GM23248 (cell line): ENCODE measurements around the gene MVB12B. TPM values are rescaled to one million over a fixed set of nuclear protein-coding genes. Genes with fewer than 3 reads are reported as not detected.

ENCODE experiments used
- DNase-seq: peaks from one replicate; pipeline ENCODE4 v3.0.0-alpha.2; 2015
- H2AFZ ChIP-seq: fragments of 200-600 bp; sonication (generic); 2 replicates; pipeline ENCODE4 v1.6.1; 2016; ENCODE audit warnings: antibody characterized with exemption
- H3F3A ChIP-seq: fragments of 200-600 bp; sonication (generic); 2 replicates; pipeline ENCODE4 v1.6.1; 2016; ENCODE audit warnings: mild to moderate bottlenecking, antibody characterized with exemption, mixed run types; ENCODE audit not compliant: insufficient read depth
- H3K27ac ChIP-seq: fragments of 200-600 bp; sonication (generic); 2 replicates; pipeline ENCODE4 v1.5.1; 2016; ENCODE audit warnings: mild to moderate bottlenecking
- H3K27me3 ChIP-seq: fragments of 200-600 bp; sonication (generic); replicated peaks from 2 replicates; pipeline ENCODE4 v1.6.1; 2016; ENCODE audit warnings: mild to moderate bottlenecking; ENCODE audit not compliant: insufficient read depth
- H3K36me3 ChIP-seq: fragments of 200-600 bp; sonication (generic); 2 replicates; pipeline ENCODE4 v1.6.1; 2016; ENCODE audit warnings: low read depth, mild to moderate bottlenecking
- H3K4me1 ChIP-seq: fragments of 200-600 bp; sonication (generic); 2 replicates; pipeline ENCODE4 v1.6.1; 2016; ENCODE audit warnings: mild to moderate bottlenecking; ENCODE audit not compliant: insufficient read depth
- H3K4me2 ChIP-seq: fragments of 200-600 bp; sonication (generic); one replicate; pipeline ENCODE4 v1.6.1; 2016; ENCODE audit warnings: mild to moderate bottlenecking; ENCODE audit not compliant: unreplicated experiment
- H3K4me3 ChIP-seq: fragments of 200-600 bp; sonication (generic); 2 replicates; pipeline ENCODE4 v1.5.1; 2016; ENCODE audit warnings: mild to moderate bottlenecking
- H3K79me2 ChIP-seq: fragments of 200-600 bp; sonication (generic); 2 replicates; pipeline ENCODE4 v1.6.1; 2016; ENCODE audit warnings: mild to moderate bottlenecking; ENCODE audit not compliant: insufficient read depth
- H3K9ac ChIP-seq: fragments of 200-600 bp; sonication (generic); 2 replicates; pipeline ENCODE4 v1.6.1; 2016; ENCODE audit warnings: mild to moderate bottlenecking
- H3K9me2 ChIP-seq: fragments of 200-600 bp; sonication (generic); 2 replicates; pipeline ENCODE4 v1.6.1; 2016; ENCODE audit warnings: mixed run types, mild to moderate bottlenecking, moderate library complexity; ENCODE audit not compliant: insufficient read depth
- H3K9me3 ChIP-seq: fragments of 200-600 bp; sonication (generic); one replicate; pipeline ENCODE4 v1.6.1; 2017; ENCODE audit warnings: low read depth
- H4K20me1 ChIP-seq: fragments of 200-600 bp; sonication (generic); 2 replicates; pipeline ENCODE4 v1.6.0; 2016; ENCODE audit not compliant: insufficient read depth
- EZH2 ChIP-seq: fragments of 200-600 bp; sonication (generic); IDR thresholded peaks from 2 replicates; pipeline ENCODE4 v1.6.1; 2018; ENCODE audit warnings: antibody characterized with exemption, mild to moderate bottlenecking; ENCODE audit not compliant: insufficient read depth, poor library complexity, severe bottlenecking
- EZH2phosphoT487 ChIP-seq: fragments of 200-600 bp; sonication (generic); IDR thresholded peaks from 2 replicates; pipeline ENCODE4 v1.6.1; 2018; ENCODE audit warnings: antibody characterized with exemption, moderate library complexity, mild to moderate bottlenecking, low read depth; ENCODE audit not compliant: insufficient read depth
- WGBS, 2 experiments: methylation state at CpG; one replicate each; pipeline ENCODE4 v1.1.6; 2015 to 2017; ENCODE audit warnings: low lambda C conversion rate in 2 of 2, low coverage in 1 of 2; ENCODE audit errors: missing lambda C conversion rate in 2 of 2; 5-methylcytosine and 5-hydroxymethylcytosine counted together
- in situ Hi-C: fragments of 300-500 bp; cut with MboI; formaldehyde crosslinking; loops from 2 replicates; pipeline ENCODE4 v1.15.0; 2020
- polyA plus RNA-seq: library from polyadenylated mRNA; unstranded; fragments of >200 nt; fragmentation: Nextera tagmentation; extraction: Ambion mirVana; gene quantifications from 2 replicates; pipeline ENCODE4 v1.2.1, GENCODE V29; 2016
- total RNA-seq: library from RNA; depleted of rRNA; stranded (reverse); fragments of >200 nt; shearing (Covaris generic); gene quantifications from 2 replicates; pipeline ENCODE4 v1.2.3, GENCODE V29; 2014

The MVB12B gene
- total and polyA plus RNA-seq, 2 experiments from 2014 or later: 2.4 to 5.5 TPM

DNA sequence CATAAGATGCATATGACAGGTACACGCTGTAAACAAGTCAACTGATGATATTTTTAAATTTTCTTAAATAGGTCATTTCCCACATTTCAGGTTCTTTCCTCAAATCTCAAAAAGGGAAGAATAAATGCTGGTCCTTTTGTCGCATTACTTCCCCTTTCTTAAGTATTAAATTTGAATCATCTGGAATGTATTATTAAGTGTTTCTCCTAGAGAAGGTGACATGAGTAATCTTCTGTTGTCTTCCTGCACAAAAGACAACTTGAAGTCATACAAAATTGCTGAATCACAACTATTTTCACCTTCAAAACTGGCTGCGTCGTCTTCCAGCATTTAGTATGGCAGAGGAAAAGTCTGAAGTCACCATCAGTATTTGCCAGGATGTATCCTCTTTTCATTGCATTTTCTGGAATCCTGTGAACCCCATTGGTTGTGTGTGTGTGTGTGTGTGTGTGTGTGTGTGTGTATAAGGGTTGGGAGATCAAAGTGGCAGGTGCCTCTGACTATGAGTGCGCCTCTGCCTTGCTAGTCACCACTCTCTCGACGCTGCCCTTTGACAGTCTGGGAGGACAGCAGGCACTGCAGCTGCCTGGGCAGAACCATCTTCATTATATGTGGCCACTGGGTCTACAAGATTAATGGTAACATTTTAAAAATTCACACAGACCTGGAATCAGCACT is 86.9 kb downstream of the MVB12B start:
- Histone ChIP-seq H3K9ac (no peak overlapping the region), H2AFZ (no peak overlapping the region), H3F3A (peaks cover 32% of the 10 kb centered on the region), H3K4me1 (peaks cover 17% of the 10 kb centered on the region), H4K20me1 (no peaks in the 10 kb centered on the region), H3K36me3 (no peaks in the 10 kb centered on the region), H3K27me3 (no peaks in the 10 kb centered on the region), H3K9me2 (no peaks in the 10 kb centered on the region), H3K4me2 (no peak overlapping the region), H3K4me3 (no peak overlapping the region), H3K79me2 (no peaks in the 10 kb centered on the region), H3K27ac (no peak overlapping the region), H3K9me3 (no peaks in the 10 kb centered on the region)
- 82 to 84% methylated on average over 7 of the region's 7 CpGs for WGBS, 2 experiments
- in situ Hi-C loops: no loop called here
- no peak for DNase-seq
- TF ChIP-seq EZH2phosphoT487 (no peak), EZH2 (no peak)

DNA sequence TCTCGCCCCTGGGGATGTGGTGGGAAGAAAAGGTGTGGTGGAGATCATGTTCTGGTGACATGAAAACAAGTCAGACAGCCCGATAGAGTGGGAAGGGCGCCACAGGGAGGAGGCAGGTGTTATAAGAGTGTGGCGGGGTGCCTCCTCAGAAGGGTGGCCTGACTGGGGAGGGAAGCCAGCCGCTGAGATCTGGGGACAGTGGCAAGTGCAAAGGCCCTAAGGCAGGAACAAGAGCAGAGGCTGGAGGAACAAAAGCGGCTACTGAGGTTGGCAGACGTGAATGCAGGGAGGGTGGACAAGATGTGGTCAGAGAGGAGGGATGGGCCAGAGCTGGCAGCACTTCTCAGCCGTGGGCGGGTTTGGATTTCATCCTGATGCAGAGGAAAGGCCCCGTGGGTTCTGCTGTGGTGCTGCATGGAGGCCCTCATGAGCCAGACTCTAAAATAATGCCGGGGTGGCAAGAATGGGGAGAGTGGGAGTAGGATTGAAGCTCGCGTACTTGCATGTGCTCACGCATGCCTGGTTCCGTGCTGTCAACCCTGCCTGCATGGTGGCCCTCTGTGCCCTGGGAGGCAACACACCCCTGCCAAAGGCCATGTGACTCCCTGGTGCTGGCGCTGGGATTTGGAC is 89.2 kb downstream of the MVB12B start:
- DNase-seq: no peak
- in situ Hi-C loops: no loop called here
- no peak overlapping the region for H3K4me3 ChIP-seq
- TF ChIP-seq EZH2phosphoT487 (no peak), EZH2 (no peak)
- H2AFZ ChIP-seq: no peak overlapping the region
- H3K4me2 ChIP-seq: no peak overlapping the region
- H3K27me3 ChIP-seq: no peaks in the 10 kb centered on the region
- no peaks in the 10 kb centered on the region for H3K79me2 ChIP-seq
- no peaks in the 10 kb centered on the region for H3K9me3 ChIP-seq
- H3K9me2 ChIP-seq: no peaks in the 10 kb centered on the region
- peaks cover 24% of the 10 kb centered on the region for H3F3A ChIP-seq
- no peak overlapping the region for H3K9ac ChIP-seq
- H3K36me3 ChIP-seq: no peaks in the 10 kb centered on the region
- 84 to 87% methylated on average over 16 of the region's 16 CpGs for WGBS, 2 experiments
- peaks cover 21% of the 10 kb centered on the region for H3K4me1 ChIP-seq
- H4K20me1 ChIP-seq: no peaks in the 10 kb centered on the region
- no peak overlapping the region for H3K27ac ChIP-seq

DNA sequence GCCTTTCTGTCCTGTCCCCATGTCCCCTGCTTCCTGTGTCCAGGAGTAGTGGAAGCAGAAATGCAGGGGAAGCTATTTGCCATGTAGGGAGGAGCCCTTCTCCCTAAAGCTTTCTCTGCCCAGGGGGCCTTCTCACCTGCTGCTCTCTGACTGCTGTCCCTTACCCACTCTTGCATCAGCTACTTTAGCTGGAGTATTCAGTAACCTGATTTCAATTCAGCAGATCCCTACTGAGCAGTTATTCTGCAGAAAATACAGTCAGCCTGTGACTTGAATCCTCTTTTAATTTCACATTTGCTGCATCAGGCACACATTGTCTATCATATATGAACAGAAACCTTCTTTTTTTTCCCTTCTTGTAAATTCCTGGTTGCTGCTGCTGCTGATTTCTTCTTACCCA is 90.4 kb downstream of the MVB12B start:
- H3K4me1 ChIP-seq: peaks cover 12% of the 10 kb centered on the region
- H4K20me1 ChIP-seq: no peaks in the 10 kb centered on the region
- peaks cover 12% of the 10 kb centered on the region; the same call in 1 of the 2 replicates for H3F3A ChIP-seq
- H3K79me2 ChIP-seq: no peaks in the 10 kb centered on the region
- H3K36me3 ChIP-seq: no peaks in the 10 kb centered on the region
- no peaks in the 10 kb centered on the region for H3K9me2 ChIP-seq
- TF ChIP-seq EZH2phosphoT487: no peak
- TF ChIP-seq EZH2: no peak
- H3K9ac ChIP-seq: no peak overlapping the region
- no peak overlapping the region for H2AFZ ChIP-seq
- no peaks in the 10 kb centered on the region for H3K27me3 ChIP-seq
- in situ Hi-C loops: no loop called here
- H3K9me3 ChIP-seq: no peaks in the 10 kb centered on the region
- H3K4me3 ChIP-seq: no peak overlapping the region
- H3K4me2 ChIP-seq: no peak overlapping the region
- DNase-seq: no peak
- H3K27ac ChIP-seq: no peak overlapping the region

DNA sequence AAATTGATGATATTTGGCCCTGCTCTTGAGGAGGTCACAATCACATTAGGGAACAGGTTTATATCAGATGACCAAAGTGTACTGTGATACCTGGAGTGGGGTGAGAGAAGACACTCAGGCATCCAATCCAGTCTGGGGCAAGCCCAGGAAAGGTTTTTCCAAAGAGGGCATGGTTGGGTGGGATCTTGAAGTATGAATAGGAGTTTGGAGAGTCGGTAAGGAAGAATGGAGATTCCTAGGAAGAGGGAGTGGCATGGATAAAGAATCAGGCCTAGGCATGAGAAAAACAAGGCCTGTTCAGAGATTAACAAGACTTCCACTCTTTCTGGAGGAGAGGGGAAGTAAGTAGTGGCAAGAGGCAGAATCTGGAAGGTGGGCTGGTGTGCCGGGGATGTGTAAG is 91.1 kb downstream of the MVB12B start:
- in situ Hi-C loops: no loop called here

More for the DNA sequence above, 91.1 kb downstream of the MVB12B start:
- no peak overlapping the region for H3K4me3 ChIP-seq
- 98% methylated on average over 2 of the region's 2 CpGs for WGBS, 2 experiments
- no peak overlapping the region for H3K9ac ChIP-seq
- H3K9me2 ChIP-seq: no peaks in the 10 kb centered on the region
- TF ChIP-seq EZH2phosphoT487 (no peak), EZH2 (no peak)
- no peaks in the 10 kb centered on the region for H3K27me3 ChIP-seq
- DNase-seq: no peak
- no peaks in the 10 kb centered on the region for H3K9me3 ChIP-seq
- no peaks in the 10 kb centered on the region for H4K20me1 ChIP-seq
- H3K36me3 ChIP-seq: no peaks in the 10 kb centered on the region
- peaks cover 6% of the 10 kb centered on the region; the same call in 1 of the 2 replicates for H3F3A ChIP-seq
- no peak overlapping the region for H2AFZ ChIP-seq
- H3K4me1 ChIP-seq: peaks cover 9% of the 10 kb centered on the region
- no peak overlapping the region for H3K4me2 ChIP-seq
- H3K79me2 ChIP-seq: no peaks in the 10 kb centered on the region
- H3K27ac ChIP-seq: no peak overlapping the region
